Measurements from ENCODE around the gene IQSEC1. TPM values are rescaled to one million over a fixed set of nuclear protein-coding genes. Genes with fewer than 3 reads are reported as not detected.
A peak's percentile ranks its signal among the peaks of the same experiment; 100 is the strongest.

IQSEC1 gene
- total and polyA plus RNA-seq, 8 donors, result 24.9 to 57.0 (median 34.2) TPM

- H3K27me3 ChIP-seq, result no peaks in the 10 kb centered on the region
- ATAC-seq (peak; percentile 58), DNase-seq (peak in 1 of 4 donors; percentile 24)
- H3K4me1 ChIP-seq, result peaks cover 0 to 7% of the 10 kb centered on the region in 2 donors
- no peaks in the 10 kb centered on the region for H3K9me3 ChIP-seq
- no peaks in the 10 kb centered on the region for H3K36me3 ChIP-seq
- H3K4me3 ChIP-seq, result no peak overlapping the region
- TF ChIP-seq CTCF (IDR thresholded peaks at IDR 0.05), result no peak
- intact Hi-C loops (cut with DNase I), result no loop called here
- H3K27ac ChIP-seq, result no peak overlapping the region
Measured at GRCh38 chr3:13051066-13051465, 22.2 kb downstream of the IQSEC1 start.

- Histone ChIP-seq H3K36me3 (no peaks in the 10 kb centered on the region), H3K4me1 (peaks cover 0 to 13% of the 10 kb centered on the region in 2 donors), H3K4me3 (no peak overlapping the region), H3K9me3 (no peaks in the 10 kb centered on the region), H3K27ac (no peak overlapping the region), H3K27me3 (no peaks in the 10 kb centered on the region)
- ATAC-seq (no peak), DNase-seq (no peak)
- intact Hi-C loops (cut with DNase I), result no loop called here
- TF ChIP-seq CTCF (IDR thresholded peaks at IDR 0.05), result no peak
Measured at GRCh38 chr3:13050446-13050845, 22.8 kb downstream of the IQSEC1 start.

DNA sequence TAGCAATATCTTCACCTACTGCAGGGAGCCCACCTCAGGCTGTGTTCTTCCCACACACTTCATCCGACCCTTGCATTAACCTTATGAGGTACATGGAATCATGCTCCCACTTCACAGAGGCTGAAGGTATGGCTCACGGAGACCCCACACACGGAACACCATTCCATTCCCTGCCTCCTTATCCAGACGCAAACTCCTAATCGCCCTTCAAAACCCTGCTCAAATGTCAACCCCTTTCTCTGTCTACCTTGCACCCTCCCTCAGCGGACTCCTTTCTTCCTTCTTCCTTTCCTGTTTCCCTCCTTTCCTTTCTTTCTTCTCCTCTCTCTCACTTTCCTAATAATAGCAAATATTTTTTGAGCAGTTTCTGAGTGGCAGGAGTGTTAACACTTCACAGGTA lies 23.8 kb downstream of the IQSEC1 start:
- no peak for TF ChIP-seq CTCF (IDR thresholded peaks at IDR 0.05)
- no peaks in the 10 kb centered on the region for H3K36me3 ChIP-seq

GRCh38 chr3:13047296-13048165 lies 25.7 kb downstream of the IQSEC1 start:
- no peak for ATAC-seq
- Histone ChIP-seq H3K9me3 (no peaks in the 10 kb centered on the region), H3K27me3 (no peaks in the 10 kb centered on the region), H3K27ac (no peak overlapping the region), H3K36me3 (no peaks in the 10 kb centered on the region), H3K4me1 (peaks cover 0 to 13% of the 10 kb centered on the region in 2 donors), H3K4me3 (no peak overlapping the region)
- intact Hi-C loops (cut with DNase I), result no loop called here
- no peak for DNase-seq
- TF ChIP-seq CTCF (IDR thresholded peaks at IDR 0.05), result no peak

More for the DNA sequence above, 23.8 kb downstream of the IQSEC1 start:
- intact Hi-C loops (cut with DNase I), result no loop called here
- H3K27me3 ChIP-seq, result no peaks in the 10 kb centered on the region
- no peak overlapping the region for H3K4me3 ChIP-seq
- H3K9me3 ChIP-seq, result no peaks in the 10 kb centered on the region
- no peak for DNase-seq
- H3K27ac ChIP-seq, result no peak overlapping the region
- peaks cover 0 to 13% of the 10 kb centered on the region in 2 donors for H3K4me1 ChIP-seq
- ATAC-seq, result no peak

- Histone ChIP-seq H3K4me3 (no peak overlapping the region), H3K27me3 (no peaks in the 10 kb centered on the region), H3K27ac (no peak overlapping the region), H3K4me1 (peaks cover 0 to 13% of the 10 kb centered on the region in 2 donors), H3K9me3 (no peaks in the 10 kb centered on the region), H3K36me3 (no peaks in the 10 kb centered on the region)
- intact Hi-C loops (cut with DNase I), result no loop called here
- ATAC-seq (no peak), DNase-seq (no peak)
- TF ChIP-seq CTCF (IDR thresholded peaks at IDR 0.05), result no peak
Measured at GRCh38 chr3:13046569-13047274, 26.5 kb downstream of the IQSEC1 start.
